Measurements from ENCODE around the gene ALOX5.
"Not testable (repeated sequence)": the region's sequence is repeated elsewhere in the genome, so short reads cannot be mapped to it uniquely, and the experiment has no call there.

The ALOX5 gene

DNA sequence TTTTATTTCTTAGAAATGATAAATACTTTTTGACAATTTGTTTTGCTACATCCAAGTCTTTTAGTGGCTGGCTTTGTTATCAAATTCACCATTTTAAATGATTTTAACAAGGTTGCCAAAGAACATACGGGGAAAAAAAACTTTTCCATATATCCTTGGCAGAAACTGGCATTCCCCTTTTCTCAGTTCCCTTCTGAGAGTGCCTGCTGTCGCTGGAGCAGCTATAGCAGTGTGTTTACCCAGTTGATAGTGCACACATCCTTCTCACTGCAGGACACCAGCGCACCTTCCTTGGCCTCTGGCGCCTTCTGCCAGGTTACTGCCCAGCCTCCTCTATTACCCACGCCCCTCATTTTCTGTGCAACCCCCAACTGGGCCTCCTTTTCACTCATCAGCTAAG lies 94.1 kb downstream of the ALOX5 start:
- DNase-seq (ENCODE audit: low read depth), result no peak

DNA sequence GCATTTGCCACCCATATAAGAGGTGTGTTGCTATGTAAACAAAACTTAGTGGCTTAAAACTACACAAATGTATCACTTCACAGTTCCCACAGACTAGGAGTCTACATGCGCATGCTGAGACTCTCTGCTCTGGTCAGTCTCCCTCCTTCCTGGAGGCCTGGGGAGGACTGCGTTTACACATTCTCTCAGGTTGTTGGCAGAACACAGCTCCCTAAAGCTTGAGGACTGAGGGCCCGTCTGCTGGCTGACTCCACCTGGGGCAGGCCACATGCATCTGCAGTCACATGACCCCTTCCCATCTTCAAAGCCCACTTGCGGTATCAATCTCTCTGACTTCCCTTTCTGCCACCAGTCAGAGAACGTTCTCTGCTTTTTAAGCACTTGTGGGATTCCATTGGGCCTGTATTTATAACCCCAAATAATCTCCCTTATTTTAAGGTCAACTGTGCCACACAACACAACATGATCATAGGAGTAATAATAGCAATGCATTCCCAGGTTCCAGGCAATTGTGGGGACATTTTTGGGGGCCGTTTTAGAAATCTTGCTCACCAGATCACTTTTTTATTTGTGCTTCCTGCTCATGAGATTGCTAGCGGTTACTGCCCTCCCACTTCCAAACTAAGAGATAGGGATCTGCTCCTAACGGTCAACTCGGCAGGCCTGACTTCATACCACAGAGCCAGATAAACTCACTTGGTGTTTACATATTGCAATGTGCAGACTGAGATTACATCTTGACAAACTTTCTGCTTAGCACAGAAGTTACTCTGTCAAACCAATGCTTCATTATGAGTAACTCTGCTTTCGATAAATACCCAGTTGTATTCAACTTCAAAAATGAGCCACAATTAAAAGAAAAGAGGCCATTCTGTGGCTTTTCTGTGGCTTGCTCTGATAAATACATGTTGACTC lies 96.3 kb downstream of the ALOX5 start:
- peak; percentile 13 for DNase-seq (ENCODE audit: low read depth)

DNA sequence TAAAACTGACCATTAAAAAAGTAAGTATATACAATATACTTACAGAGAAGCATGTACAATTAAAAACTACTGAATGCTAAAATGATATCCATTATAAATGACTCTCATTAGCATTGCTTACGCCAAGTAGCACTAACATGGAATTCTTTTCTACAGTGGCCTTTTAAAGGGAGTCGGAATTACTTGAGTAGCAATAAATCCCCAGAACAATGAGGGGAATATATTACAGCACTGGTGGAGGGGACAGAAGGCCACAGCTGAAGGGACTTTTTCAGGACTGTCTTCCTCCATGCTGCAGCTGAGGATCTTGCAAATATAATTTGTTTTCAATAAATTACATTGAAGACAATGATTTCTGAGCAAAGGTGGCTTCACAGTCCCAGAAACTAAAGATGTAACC lies 97.0 kb downstream of the ALOX5 start:
- no peak for DNase-seq (ENCODE audit: low read depth)

DNA sequence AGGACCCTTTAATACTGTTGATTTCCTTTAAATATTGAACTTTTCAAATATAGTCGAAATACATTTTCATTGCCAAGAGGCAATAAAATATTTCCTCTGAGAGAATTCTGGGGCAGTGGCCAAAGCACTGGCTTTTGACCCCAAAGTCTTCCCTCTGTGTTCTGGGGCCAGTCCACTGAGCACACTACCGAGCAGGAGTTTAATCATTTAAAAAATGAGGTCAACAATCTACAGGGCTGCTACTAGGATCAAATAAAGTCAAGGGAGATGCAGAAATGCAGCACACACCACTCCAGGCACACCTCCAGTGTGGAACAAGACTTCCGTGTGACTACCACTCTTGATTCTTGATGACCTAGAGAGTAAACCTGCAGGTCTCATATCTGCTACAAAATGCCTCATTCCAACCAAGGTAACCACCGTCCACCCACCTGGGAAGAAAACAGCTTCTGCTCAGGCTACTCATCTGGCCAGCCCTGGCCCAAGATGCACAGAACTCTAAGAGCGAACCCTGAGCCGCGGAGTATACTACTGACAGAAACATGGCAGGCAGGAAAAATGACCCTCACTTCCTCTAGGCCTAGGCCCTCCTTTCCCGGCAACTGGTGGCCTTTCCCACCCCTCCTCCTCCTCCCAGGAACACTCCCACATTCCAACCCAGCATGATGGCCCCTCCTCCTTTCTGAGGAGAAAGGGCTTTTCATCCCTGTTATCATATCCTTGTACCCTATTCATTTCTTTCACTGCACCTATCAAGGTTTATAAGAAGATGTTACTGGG lies 97.7 kb downstream of the ALOX5 start:
- DNase-seq (ENCODE audit: low read depth), result no peak

DNA sequence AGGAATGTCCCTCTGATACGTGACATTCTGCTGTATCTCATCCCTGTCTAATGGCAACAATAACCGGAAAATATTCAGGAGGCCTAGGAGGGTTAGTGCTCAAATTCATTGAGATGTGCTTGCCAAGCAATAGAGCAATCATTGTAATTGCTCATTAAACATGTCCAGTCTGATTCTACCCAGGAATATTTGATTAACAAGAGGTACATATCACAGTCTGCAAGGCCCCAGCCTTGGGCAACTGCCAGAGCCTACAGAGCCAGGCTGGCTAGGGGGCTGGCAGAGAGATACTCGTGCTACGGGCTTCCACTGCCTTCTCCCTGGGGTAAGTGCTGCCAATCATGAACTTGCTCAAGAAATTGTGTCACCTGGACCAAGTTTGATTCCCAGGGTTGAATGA lies 99.1 kb downstream of the ALOX5 start:
- no peak for DNase-seq (ENCODE audit: low read depth)

DNA sequence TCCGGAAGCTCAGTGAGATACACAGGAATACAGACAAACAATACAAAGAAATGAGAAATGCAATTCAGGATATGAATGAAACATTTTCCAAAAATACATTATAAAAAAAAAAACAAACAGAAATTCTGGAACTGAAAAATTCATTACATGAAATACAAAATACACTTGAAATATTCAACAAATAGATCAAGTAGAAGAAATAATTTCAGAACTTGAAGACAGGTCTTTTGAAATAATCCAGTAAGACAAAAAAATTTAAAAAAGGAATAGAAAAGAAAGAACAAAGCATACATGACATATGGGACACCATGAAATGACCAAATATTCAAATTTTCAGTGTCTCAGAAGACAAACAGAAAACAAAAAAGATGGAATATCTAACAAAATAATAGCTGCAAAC lies 102.5 kb downstream of the ALOX5 start:
- DNase-seq (ENCODE audit: low read depth), result no peak

DNA sequence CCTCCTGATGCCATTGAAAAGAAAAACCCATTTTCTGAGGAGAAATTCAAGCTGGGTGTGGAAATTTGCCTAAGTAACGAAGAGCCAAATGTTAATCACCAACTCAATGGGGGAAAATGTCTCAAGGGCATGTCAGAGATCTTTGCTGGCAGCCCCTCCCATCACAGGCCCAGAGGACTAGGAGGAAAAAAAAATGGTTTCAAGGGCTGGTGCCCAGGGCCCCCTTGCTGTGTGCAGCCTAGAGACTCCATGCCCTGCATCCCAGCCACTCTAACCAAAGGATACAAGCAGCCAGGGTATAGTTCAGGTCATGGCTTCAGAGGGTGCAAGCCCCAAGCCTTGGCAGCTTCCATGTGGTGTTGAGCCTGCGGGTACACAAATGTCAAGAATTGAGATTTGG lies 106.3 kb downstream of the ALOX5 start:
- no peak for DNase-seq (ENCODE audit: low read depth)

DNA sequence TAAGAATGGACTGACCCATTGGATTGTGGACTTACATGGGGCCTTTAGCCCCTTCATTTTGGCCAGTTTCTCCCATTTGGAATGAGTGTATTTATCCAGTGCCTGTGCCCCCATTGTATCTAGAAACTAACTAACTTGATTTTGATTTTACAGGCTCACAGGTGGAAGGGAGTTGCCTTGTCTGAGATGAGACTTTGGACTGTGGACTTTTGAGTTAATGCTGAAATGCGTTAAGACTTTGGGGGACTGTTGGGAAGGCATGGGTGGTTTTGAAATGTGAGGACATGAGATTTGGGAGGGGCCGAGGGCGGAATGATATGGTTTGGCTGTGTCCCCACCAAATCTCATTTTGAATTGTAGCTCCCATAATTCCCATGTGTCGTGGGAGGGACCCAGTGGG lies 107.1 kb downstream of the ALOX5 start:
- not testable (repeated sequence) for DNase-seq (ENCODE audit: low read depth)

DNA sequence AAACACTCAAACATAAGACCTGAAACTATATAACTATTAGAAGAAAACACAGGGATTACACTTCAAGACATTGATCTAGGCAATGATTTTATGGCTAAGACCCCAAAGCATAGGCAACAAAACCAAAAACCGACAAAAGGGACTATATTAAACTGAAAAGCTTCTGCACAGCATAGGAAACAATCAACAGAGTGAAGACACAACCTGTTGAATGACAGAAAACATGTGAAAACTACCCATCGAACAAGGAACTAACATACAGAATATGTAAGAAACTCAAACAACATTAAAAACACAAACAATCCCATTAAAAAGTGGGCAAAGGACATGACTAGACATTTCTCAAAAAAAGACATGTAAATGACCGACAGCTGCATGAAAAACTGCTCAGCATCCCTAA lies 109.0 kb downstream of the ALOX5 start:
- DNase-seq (ENCODE audit: low read depth), result no peak

DNA sequence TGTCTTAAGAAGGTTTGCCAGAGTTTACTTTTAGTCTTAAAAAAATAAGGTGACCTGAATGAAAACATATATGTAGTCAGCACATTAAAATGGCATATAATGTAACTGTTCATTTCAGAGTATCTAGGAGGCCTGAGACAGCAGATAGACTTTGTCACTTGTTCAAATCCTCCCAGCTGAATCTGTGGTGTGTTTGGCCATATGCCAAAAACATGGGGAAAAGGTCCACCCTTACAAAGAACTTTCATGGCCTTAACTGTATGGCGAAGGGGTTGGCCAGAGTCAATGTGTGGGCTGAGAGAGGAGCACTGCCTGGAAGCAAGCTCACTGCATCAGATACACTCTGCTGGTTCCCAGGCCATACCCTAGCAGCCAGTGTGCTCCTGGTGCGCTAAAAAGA lies 113.7 kb downstream of the ALOX5 start:
- no peak for DNase-seq (ENCODE audit: low read depth)

DNA sequence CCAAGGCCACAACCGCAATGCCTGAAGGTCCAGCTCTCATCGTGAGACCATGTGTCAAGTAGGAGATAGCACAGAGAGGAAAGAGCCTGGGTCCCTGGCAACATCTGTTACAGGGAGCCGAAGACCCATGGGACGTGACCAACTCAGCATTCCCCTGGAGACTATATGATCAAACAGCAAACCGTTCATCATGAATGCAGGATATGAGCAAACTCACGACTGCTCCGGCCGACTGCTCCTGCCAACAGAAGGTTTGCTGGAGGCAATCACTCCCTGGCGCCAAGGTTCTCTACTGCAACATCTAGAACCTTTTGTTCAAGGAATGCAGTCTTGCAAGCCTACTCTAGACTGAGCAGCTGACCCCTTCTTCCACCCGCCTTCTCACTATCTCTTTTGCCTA lies 114.3 kb downstream of the ALOX5 start:
- no peak for DNase-seq (ENCODE audit: low read depth)

DNA sequence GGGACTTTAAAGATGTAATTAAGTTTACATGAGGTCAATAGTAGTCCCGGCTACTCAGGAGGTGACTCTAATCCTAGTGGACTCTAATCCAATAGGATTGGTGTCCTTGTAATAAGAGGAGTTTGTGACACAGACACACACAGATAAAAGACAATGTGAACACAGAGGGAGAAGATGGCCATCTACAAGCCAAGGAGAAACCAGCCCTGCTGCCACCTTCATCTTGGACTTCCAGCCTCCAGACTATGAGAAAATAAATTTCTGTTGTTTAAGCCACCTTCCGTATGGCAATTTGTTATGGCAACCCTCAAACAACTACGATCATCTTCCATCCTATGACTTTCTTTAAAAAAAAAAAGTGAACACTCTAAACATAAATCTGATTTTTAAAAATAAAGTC lies 116.3 kb downstream of the ALOX5 start:
- DNase-seq (ENCODE audit: low read depth), result no peak

DNA sequence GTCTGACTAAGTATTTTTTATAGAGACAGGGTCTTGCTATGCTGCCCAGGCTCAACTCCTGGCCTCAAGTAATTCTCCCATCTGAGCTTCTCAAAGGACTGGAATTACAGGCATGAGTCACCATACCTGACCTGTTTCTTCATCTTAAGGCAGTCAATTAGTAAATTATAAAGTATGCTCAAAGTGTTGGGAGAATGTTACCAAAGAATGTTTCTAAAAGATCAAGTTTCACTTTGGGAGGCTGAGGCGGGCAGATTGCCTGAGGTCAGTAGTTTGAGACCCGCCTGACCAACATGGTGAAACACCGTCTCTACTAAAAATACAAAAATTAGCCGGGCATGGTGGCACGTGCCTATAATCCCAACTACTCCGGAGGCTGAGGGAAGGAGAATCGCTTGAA lies 117.0 kb downstream of the ALOX5 start:
- no peak for DNase-seq (ENCODE audit: low read depth)

Measured in fibroblast of the conjunctiva (primary cell).